ES-I3 (cell line): Measurements from ENCODE around the gene DERL2.
A peak's percentile ranks its signal among the peaks of the same experiment; 100 is the strongest.
"Not testable (repeated sequence)": the region's sequence is repeated elsewhere in the genome, so short reads cannot be mapped to it uniquely, and the experiment has no call there.

Source experiments
- H3K36me3 ChIP-seq: 2 replicates; pipeline ENCODE4 v1.6.1; 2013; ENCODE audit warnings: mild to moderate bottlenecking, low read length, control low read depth, moderate library complexity; ENCODE audit not compliant: insufficient read depth
- H3K4me1 ChIP-seq: 2 replicates; pipeline ENCODE4 v1.6.1; 2013; ENCODE audit warnings: mild to moderate bottlenecking, control low read depth, low read length; ENCODE audit not compliant: insufficient read depth
- H3K9ac ChIP-seq: 2 replicates; pipeline ENCODE4 v1.6.1; 2013; ENCODE audit warnings: low read depth, mild to moderate bottlenecking, low read length, moderate library complexity
- H3K9me3 ChIP-seq: 2 replicates; pipeline ENCODE4 v1.6.1; 2013; ENCODE audit warnings: mild to moderate bottlenecking, low read length, moderate library complexity; ENCODE audit not compliant: control insufficient read depth, insufficient read depth

The DERL2 gene

DNA sequence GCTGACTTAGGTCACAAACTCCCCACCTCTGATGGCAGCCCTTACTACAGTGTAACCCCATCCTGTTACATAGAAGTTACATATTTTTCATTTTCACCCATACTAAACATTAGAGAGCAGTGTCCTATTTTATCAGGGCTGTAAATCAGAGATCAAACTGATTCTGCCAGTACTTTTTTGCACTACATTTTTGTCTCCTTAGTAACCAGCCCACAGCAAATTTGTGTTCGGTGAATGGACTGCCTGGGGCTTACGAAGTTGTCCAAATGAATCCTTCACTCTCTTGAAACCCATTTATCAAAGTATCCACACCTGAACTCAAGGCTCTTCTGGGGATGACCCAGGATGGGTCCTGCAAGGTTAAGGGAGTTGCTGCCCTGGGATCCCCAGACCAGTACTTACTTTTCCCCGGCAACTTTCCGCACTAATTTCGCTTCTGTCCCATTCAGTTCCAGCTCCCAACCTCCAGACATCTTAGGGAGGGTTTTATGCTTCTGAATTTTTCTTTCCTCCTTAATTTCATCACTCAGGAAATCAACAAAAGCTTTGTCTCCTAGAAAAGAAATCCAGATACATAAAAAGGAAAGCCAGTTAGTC, 48.2 kb downstream of the DERL2 start:
- H3K9ac ChIP-seq = peak overlapping the region; percentile 82
- H3K36me3 ChIP-seq = peaks cover 26% of the 10 kb centered on the region
- H3K9me3 ChIP-seq = no peaks in the 10 kb centered on the region
- no peaks in the 10 kb centered on the region; the same call in 1 of the 2 replicates for H3K4me1 ChIP-seq

DNA sequence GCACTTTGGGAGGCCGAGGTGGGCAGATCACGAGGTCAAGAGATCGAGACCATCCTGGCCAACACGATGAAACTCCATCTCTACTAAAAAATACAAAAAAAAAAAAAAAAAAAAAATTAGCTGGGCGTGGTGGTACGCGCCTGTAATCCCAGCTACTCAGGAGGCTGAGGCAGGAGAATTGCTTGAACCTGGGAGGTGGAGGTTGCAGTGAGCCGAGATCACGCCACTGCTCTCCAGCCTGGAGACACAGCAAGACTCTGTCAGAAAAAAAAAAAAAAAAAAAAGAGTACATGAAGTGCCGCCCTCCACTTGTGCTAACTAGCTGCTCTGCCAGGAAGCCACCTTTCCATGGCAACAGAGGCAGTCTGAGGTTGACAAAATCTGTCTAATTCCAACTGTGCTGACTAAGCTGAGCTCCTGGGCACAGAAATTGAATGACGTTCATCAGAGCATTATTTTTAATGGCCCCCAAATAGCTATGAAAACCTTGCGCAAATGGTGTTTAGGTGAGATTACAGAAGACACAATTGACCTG, 50.1 kb downstream of the DERL2 start:
- not testable (repeated sequence) for H3K9me3 ChIP-seq, H3K4me1 ChIP-seq, H3K9ac ChIP-seq
- peaks cover 41% of the 10 kb centered on the region for H3K36me3 ChIP-seq

DNA sequence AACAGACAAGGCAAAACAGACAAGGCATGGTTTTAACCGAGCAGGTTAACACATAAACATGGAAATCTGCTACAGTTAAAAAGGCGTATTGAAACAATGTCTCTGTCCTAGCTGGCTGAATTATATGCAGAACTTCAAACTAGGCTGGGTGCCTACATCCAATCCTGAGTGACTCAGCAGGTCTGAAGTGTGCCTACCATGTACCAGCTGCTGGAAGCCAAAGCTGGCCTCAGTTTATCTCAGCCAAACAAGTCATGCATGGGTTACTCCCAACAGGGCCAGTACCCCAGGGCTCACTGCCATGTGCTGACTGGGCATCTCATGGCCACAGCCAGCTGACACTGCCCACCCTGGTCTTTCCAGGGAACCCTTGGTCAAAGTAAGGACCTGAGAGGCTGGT, 51.0 kb downstream of the DERL2 start:
- H3K9me3 ChIP-seq = no peaks in the 10 kb centered on the region
- no peaks in the 10 kb centered on the region; the same call in 1 of the 2 replicates for H3K4me1 ChIP-seq
- H3K9ac ChIP-seq = no peak overlapping the region
- H3K36me3 ChIP-seq = peaks cover 47% of the 10 kb centered on the region

DNA sequence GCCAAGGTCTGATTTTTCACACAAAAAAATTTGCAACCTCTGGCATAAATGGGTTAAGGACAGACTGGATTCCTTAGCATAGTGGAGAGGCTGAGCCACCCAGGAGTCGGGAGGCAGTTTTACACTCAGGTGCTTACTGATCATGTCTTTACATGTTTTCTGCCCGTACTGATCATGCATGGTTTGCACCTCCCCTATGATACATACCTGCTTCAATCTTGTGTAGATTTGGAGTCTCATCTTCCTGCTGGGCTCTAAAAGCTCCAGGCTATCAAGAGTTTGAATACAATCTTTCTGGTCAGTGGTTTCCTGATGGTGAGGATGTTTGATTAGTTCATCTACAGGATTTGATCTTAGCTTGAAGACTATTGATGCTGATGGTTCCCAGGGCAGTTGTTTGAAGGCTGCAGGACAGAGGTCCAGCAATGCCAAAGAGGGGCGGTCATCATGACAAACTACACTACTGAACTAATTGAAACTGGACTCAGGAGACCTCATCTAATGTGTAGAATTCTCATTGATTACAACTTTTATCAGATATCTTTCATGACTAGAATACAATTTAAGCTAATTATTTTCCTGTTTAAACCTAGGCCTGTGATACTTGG, 53.9 kb downstream of the DERL2 start:
- Histone ChIP-seq H3K36me3 (peaks cover 64% of the 10 kb centered on the region), H3K9me3 (no peaks in the 10 kb centered on the region), H3K4me1 (no peaks in the 10 kb centered on the region), H3K9ac (no peak overlapping the region)

DNA sequence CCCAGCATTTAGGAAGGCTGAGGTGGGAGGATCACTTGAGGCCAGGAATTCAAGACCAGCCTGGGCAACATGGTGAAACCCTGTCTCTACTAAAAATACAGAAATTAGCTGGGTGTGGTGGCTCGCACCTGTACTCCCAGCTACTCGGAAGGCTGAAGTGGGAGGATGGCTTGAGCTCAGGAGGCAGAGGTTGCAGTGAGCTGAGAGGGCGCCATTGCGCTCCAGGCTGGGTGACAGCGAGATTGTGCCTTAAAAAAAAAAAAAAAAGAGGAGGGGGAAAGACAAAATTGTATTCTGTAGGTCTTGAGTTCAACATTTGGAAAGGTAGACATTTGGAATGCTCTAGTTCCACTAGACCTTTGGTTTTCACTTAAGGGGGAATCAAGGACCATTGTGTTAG, 54.7 kb downstream of the DERL2 start:
- not testable (repeated sequence) for H3K9me3 ChIP-seq, H3K4me1 ChIP-seq, H3K9ac ChIP-seq
- peaks cover 63% of the 10 kb centered on the region for H3K36me3 ChIP-seq

DNA sequence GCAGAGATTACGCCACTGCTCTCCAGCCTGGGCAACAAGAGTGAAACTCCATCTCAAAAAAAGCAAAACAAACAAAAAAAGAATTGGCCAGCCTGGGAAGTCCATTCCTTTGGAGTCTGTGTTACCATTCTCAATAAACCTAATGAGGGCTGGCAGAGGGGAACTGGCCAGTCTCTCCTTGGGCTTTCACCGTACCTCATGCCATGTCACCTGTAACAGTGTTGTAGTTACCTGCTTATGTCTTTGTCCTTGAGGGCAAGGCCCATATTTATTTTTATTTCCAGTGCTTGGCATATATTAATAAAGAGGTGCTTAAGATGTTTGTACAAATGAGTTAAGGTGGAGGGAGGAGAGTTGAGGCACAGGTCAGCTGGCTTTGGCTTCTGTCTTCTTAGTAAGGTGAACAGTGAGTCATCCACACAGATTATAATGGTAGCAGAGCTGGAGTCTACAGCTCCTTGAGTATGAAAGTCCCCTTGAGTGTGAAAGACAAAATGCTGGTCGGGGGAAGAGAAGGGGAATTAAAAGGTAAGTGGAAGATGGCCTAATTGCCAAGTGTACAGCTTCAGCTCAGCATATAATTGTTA, 55.5 kb downstream of the DERL2 start:
- Histone ChIP-seq H3K36me3 (peaks cover 67% of the 10 kb centered on the region), H3K4me1 (no peaks in the 10 kb centered on the region), H3K9me3 (no peaks in the 10 kb centered on the region), H3K9ac (no peak overlapping the region)

DNA sequence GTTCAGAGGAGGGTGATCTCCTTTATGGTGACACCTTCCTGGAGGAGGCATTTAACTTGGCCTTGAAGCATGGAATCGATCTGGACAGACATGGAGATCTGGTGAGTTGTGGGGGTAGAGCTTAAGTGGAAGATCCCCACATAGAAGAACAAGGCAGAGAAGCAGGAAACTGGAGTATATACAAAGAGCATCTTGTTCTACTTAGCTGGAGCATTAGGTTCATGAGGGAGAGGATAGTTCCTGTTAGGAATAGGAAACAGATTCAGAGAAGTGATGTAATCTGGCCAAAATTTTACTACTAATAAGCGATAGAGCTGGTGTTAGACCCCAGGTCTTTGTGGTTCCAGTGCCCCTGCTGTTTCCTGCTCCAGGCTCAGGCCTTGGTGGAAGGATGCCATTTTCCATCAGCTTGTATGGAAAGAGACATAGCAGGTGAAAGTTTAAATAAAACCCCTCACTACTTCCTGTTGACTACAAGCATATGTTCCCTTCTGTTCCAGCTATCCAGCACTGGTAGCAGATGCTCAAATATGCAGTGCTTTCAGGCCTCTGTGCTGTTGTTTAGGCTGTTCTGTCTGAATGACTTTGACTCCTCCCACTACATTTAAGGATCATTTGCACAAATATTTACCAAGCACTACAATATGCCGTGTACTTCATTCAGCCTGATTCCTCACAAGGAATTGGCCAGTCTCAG, 56.6 kb downstream of the DERL2 start:
- H3K9ac ChIP-seq = no peak overlapping the region
- H3K9me3 ChIP-seq = no peaks in the 10 kb centered on the region
- H3K4me1 ChIP-seq = no peaks in the 10 kb centered on the region
- peaks cover 60% of the 10 kb centered on the region for H3K36me3 ChIP-seq

DNA sequence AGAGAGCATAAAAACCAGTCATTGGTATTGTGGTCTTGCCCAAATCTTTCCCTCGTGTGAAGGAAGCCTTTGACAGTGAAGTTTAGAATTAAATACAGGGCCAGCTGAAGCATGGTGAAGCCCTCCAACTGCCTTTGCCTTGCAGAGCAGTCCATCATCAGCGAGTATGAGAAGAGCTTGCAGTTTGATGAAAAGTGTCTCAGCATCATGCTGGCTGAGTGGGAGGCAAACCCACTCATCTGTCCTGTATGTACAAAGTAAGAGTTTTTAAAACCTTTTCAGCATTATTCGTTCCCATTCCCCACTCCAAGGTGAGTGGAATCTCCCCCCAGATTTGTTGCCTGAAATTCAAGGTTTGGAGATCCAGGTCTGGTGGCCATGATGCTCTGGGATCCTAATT, 60.2 kb downstream of the DERL2 start:
- Histone ChIP-seq H3K4me1 (no peaks in the 10 kb centered on the region), H3K9me3 (no peaks in the 10 kb centered on the region), H3K9ac (no peak overlapping the region), H3K36me3 (peaks cover 44% of the 10 kb centered on the region)

DNA sequence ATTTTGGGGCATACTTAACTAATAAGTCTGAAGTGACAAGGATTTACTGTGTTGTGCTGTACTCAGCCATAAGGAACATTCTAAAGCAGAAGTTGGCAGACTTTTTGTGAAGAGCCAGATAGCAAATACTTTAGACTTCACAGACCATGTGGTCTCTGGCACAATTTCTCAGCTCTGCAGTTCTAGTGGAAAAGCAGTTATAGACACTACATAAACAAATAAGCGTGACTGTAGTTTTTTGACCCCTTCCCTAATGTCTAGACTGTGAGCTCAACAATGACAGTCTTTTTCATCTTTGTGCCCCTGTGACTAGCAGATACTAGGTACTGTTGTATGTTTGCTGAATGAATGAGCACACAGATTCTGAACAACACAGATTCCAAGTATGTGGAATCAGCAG, 61.1 kb downstream of the DERL2 start:
- no peak overlapping the region for H3K9ac ChIP-seq
- H3K36me3 ChIP-seq = peaks cover 38% of the 10 kb centered on the region
- H3K9me3 ChIP-seq = no peaks in the 10 kb centered on the region
- no peaks in the 10 kb centered on the region for H3K4me1 ChIP-seq

DNA sequence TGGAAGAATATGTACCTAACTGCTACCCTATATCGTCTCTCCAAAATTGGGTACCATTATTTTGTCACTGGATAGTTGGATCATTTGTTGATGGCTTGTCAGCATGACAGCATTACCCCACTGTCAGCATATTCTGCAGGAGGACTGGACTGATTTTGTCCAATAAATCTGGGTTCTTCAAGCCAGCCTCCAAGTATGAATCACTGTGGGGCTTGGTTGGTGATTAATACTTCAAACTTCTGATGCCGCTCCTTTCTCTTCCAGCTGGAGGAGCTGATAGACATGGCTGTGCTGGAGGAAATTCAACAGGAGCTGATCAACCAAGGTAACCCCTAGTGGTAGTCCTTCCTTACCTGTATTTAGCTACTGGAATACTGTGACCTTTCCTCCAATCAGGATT, 63.5 kb downstream of the DERL2 start:
- H3K9ac ChIP-seq = no peak overlapping the region
- no peaks in the 10 kb centered on the region for H3K9me3 ChIP-seq
- H3K36me3 ChIP-seq = peaks cover 21% of the 10 kb centered on the region

More for the DNA sequence above, 63.5 kb downstream of the DERL2 start:
- H3K4me1 ChIP-seq = no peaks in the 10 kb centered on the region
